Retinal pigment epithelial cell (primary cell): ENCODE measurements around the gene C1orf146.

Experiments used
- DNase-seq: peaks from one replicate; pipeline ENCODE4 v3.0.0-alpha.2; 2010; ENCODE audit warnings: low read depth
- H3K4me3 ChIP-seq: 2 replicates; pipeline ENCODE4 v1.5.1; 2011; ENCODE audit warnings: mild to moderate bottlenecking, low read length, control low read depth, moderate library complexity
- TF ChIP-seq, protein P1 (sequence below): conservative IDR thresholded peaks from 2 replicates; pipeline ENCODE4 v1.5.1; 2011; ENCODE audit warnings: low read depth, low read length, control low read depth, inconsistent platforms

C1orf146 gene

GRCh38 chr1:92191726-92192125 is 26.0 kb upstream of the C1orf146 start:
- TF ChIP-seq, protein P1, sequence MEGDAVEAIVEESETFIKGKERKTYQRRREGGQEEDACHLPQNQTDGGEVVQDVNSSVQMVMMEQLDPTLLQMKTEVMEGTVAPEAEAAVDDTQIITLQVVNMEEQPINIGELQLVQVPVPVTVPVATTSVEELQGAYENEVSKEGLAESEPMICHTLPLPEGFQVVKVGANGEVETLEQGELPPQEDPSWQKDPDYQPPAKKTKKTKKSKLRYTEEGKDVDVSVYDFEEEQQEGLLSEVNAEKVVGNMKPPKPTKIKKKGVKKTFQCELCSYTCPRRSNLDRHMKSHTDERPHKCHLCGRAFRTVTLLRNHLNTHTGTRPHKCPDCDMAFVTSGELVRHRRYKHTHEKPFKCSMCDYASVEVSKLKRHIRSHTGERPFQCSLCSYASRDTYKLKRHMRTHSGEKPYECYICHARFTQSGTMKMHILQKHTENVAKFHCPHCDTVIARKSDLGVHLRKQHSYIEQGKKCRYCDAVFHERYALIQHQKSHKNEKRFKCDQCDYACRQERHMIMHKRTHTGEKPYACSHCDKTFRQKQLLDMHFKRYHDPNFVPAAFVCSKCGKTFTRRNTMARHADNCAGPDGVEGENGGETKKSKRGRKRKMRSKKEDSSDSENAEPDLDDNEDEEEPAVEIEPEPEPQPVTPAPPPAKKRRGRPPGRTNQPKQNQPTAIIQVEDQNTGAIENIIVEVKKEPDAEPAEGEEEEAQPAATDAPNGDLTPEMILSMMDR = no peak
- DNase-seq = no peak
- H3K4me3 ChIP-seq = no peak overlapping the region

- no peak overlapping the region for H3K4me3 ChIP-seq
- TF ChIP-seq, protein P1 = no peak
- no peak for DNase-seq
These were observed 25.5 kb upstream of the C1orf146 start for GRCh38 chr1:92192246-92192645.

GRCh38 chr1:92194511-92194910 is 23.2 kb upstream of the C1orf146 start:
- DNase-seq = no peak
- TF ChIP-seq, protein P1 = no peak
- H3K4me3 ChIP-seq = no peak overlapping the region

DNA sequence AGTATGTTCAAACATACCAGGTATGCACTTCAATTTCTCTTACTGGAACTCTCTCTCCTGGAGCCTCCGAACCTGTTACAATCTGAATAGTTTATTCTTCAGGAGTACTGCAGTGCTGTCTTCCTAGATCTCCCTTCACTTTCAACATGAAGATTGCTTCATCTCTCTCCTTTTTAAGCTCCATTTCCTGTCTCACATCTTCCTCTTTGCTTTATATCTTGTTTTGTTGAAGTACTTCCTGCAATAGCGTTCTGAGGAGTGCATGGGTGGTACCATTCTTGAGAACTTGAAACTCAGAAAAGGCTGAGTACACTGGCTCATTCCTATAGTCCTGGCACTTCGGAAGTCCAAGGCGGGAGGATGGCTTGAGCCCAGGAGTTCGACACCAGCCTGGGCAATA is 15.7 kb upstream of the C1orf146 start:
- no peak for DNase-seq

GRCh38 chr1:92203105-92203504 is 14.6 kb upstream of the C1orf146 start:
- no peak for DNase-seq
- TF ChIP-seq, protein P1 = no peak

More for the DNA sequence above, 15.7 kb upstream of the C1orf146 start:
- TF ChIP-seq, protein P1 = no peak
- no peak overlapping the region for H3K4me3 ChIP-seq

GRCh38 chr1:92210701-92211100 is 7.0 kb upstream of the C1orf146 start:
- no peak overlapping the region for H3K4me3 ChIP-seq
- TF ChIP-seq, protein P1 = no peak
- no peak for DNase-seq

More at GRCh38 chr1:92203105-92203504, 14.6 kb upstream of the C1orf146 start:
- H3K4me3 ChIP-seq = no peak overlapping the region

GRCh38 chr1:92211166-92211565 is 6.5 kb upstream of the C1orf146 start:
- DNase-seq = peak; percentile 12
- TF ChIP-seq, protein P1 = no peak
- H3K4me3 ChIP-seq = no peak overlapping the region
